ENCODE data around the gene PSMC3.
A peak's percentile ranks its signal among the peaks of the same experiment; 100 is the strongest.

The PSMC3 gene

GRCh38 chr11:47375020-47375419 lies 51.2 kb downstream of the PSMC3 start:
- no peak for DNase-seq

- DNase-seq = no peak
Measured at GRCh38 chr11:47374720-47375019, 51.6 kb downstream of the PSMC3 start.

- DNase-seq = peak; percentile 91
Measured at GRCh38 chr11:47373876-47374719, 52.1 kb downstream of the PSMC3 start.

GRCh38 chr11:47372422-47372821 lies 53.8 kb downstream of the PSMC3 start:
- DNase-seq = no peak

- no peak for DNase-seq
Measured at GRCh38 chr11:47369676-47370075, 56.6 kb downstream of the PSMC3 start.
